ENCODE data around the gene SAMMSON. TPM values are rescaled to one million over a fixed set of nuclear protein-coding genes. Genes with fewer than 3 reads are reported as not detected.

The SAMMSON gene
- total RNA-seq, 2 donors from 2014 or later: not detected

GRCh38 chr3:69985266-69985665 is 14.3 kb upstream of the SAMMSON start:
- Histone ChIP-seq H3K36me3 (no peaks in the 10 kb centered on the region), H3K4me3 (no peak overlapping the region), H3K9me3 (no peaks in the 10 kb centered on the region), H3K27me3 (no peaks in the 10 kb centered on the region), H3K27ac (no peak overlapping the region), H3K9ac (ENCODE audit: low read depth in 2 of 2, low read length in 2 of 2) (no peak overlapping the region), H3K4me1 (no peaks in the 10 kb centered on the region)
- intact Hi-C loops (cut with DNase I): no loop called here
- TF ChIP-seq, protein P1, sequence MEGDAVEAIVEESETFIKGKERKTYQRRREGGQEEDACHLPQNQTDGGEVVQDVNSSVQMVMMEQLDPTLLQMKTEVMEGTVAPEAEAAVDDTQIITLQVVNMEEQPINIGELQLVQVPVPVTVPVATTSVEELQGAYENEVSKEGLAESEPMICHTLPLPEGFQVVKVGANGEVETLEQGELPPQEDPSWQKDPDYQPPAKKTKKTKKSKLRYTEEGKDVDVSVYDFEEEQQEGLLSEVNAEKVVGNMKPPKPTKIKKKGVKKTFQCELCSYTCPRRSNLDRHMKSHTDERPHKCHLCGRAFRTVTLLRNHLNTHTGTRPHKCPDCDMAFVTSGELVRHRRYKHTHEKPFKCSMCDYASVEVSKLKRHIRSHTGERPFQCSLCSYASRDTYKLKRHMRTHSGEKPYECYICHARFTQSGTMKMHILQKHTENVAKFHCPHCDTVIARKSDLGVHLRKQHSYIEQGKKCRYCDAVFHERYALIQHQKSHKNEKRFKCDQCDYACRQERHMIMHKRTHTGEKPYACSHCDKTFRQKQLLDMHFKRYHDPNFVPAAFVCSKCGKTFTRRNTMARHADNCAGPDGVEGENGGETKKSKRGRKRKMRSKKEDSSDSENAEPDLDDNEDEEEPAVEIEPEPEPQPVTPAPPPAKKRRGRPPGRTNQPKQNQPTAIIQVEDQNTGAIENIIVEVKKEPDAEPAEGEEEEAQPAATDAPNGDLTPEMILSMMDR (IDR thresholded peaks at IDR 0.05): no peak
- no peak for DNase-seq

DNA sequence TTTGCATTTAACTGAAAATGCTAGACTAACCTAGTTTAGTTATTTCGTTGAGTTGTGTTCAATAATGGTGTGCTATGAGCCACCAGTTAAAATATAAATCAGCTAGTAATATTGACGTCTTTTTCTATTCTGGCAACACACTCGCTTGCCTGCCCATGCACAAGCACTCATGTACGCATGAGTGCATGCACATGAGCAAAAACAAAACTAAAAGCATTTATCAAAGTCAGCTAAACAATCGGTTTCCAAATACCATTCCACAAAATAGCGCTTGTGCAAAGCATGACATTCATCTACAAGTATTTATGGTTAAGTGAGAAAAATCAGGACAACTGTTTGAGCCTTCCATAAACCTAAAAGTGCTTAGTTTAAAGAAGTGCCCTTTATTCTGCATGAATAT is 13.1 kb upstream of the SAMMSON start:
- TF ChIP-seq, protein P1 (IDR thresholded peaks at IDR 0.05): no peak
- no peak for DNase-seq
- no peaks in the 10 kb centered on the region for H3K4me1 ChIP-seq
- H3K9me3 ChIP-seq: no peaks in the 10 kb centered on the region
- no peak overlapping the region for H3K9ac ChIP-seq (ENCODE audit: low read depth in 2 of 2, low read length in 2 of 2)
- no peak overlapping the region for H3K27ac ChIP-seq
- H3K27me3 ChIP-seq: no peaks in the 10 kb centered on the region
- no peaks in the 10 kb centered on the region for H3K36me3 ChIP-seq
- intact Hi-C loops (cut with DNase I): no loop called here
- H3K4me3 ChIP-seq: no peak overlapping the region

GRCh38 chr3:69987833-69988232 is 11.7 kb upstream of the SAMMSON start:
- no peak for DNase-seq
- H3K27ac ChIP-seq: no peak overlapping the region
- H3K4me3 ChIP-seq: no peak overlapping the region
- H3K9ac ChIP-seq (ENCODE audit: low read depth in 2 of 2, low read length in 2 of 2): no peak overlapping the region
- no peaks in the 10 kb centered on the region for H3K9me3 ChIP-seq
- intact Hi-C loops (cut with DNase I): no loop called here
- no peaks in the 10 kb centered on the region for H3K27me3 ChIP-seq
- TF ChIP-seq, protein P1 (IDR thresholded peaks at IDR 0.05): no peak
- no peaks in the 10 kb centered on the region for H3K36me3 ChIP-seq
- H3K4me1 ChIP-seq: no peaks in the 10 kb centered on the region

- H3K9me3 ChIP-seq: no peaks in the 10 kb centered on the region
Observed at GRCh38 chr3:69993757-69994156, 5.8 kb upstream of the SAMMSON start.

DNA sequence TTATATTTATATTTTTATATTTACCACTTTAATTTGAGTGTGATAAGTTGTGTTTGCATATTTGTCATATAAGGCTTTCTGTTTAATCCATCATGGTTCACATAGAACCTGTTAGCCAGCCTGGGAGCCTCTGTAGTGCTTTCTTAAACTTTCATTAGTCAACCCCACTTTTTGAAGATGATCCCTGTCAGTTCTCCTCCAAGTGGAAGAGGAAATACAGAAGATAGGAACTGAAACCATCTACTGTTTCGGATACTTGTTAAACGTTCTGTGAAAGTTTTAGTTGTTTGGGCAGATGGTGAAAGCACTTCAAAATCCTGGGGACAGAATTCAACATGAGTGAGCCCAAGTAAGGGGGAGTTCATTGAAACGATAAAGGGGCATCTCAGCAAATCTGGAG is 4.6 kb upstream of the SAMMSON start:
- Histone ChIP-seq H3K27ac (no peak overlapping the region), H3K27me3 (no peaks in the 10 kb centered on the region), H3K36me3 (no peaks in the 10 kb centered on the region), H3K9ac (ENCODE audit: low read depth in 2 of 2, low read length in 2 of 2) (no peak overlapping the region), H3K4me1 (no peaks in the 10 kb centered on the region), H3K9me3 (no peaks in the 10 kb centered on the region), H3K4me3 (no peak overlapping the region)
- TF ChIP-seq, protein P1 (IDR thresholded peaks at IDR 0.05): no peak
- intact Hi-C loops (cut with DNase I): no loop called here
- DNase-seq: no peak

More at GRCh38 chr3:69993757-69994156, 5.8 kb upstream of the SAMMSON start:
- intact Hi-C loops (cut with DNase I): no loop called here
- Histone ChIP-seq H3K27ac (no peak overlapping the region), H3K4me3 (no peak overlapping the region), H3K4me1 (no peaks in the 10 kb centered on the region), H3K36me3 (no peaks in the 10 kb centered on the region), H3K27me3 (no peaks in the 10 kb centered on the region), H3K9ac (ENCODE audit: low read depth in 2 of 2, low read length in 2 of 2) (no peak overlapping the region)
- TF ChIP-seq, protein P1 (IDR thresholded peaks at IDR 0.05): no peak
- DNase-seq: no peak
